GM10266 (cell line): ENCODE data around the gene SNPH.

ENCODE experiments used
- DNase-seq: peaks from one replicate; pipeline ENCODE4 v3.0.0; 2012; ENCODE audit errors: extremely low spot score
- TF ChIP-seq, protein P1 (sequence below): IDR thresholded peaks from 2 replicates; pipeline ENCODE4 v1.5.1; 2012; ENCODE audit warnings: mild to moderate bottlenecking, low read depth; ENCODE audit not compliant: control insufficient read depth, insufficient read depth; ENCODE audit errors: missing control alignments

SNPH gene

DNA sequence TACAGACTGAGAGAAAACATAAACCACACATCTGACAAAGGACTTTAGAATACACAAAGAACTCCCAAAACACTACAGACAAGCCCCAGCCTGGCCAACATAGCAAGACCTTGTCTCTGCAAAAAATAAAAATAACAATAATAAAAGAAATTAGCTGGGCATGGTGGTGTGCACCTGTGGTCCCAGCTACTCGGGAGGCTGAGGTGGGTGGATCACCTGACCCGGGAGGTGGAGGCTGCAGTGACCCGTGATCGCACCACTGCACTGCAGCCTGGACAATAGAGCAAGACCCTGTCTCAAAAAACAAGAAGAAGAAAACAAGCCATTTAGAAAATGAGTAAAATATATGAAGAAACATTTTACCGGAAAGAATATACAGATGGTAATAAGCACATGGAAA is 49.7 kb downstream of the SNPH start:
- DNase-seq: no peak
- TF ChIP-seq, protein P1, sequence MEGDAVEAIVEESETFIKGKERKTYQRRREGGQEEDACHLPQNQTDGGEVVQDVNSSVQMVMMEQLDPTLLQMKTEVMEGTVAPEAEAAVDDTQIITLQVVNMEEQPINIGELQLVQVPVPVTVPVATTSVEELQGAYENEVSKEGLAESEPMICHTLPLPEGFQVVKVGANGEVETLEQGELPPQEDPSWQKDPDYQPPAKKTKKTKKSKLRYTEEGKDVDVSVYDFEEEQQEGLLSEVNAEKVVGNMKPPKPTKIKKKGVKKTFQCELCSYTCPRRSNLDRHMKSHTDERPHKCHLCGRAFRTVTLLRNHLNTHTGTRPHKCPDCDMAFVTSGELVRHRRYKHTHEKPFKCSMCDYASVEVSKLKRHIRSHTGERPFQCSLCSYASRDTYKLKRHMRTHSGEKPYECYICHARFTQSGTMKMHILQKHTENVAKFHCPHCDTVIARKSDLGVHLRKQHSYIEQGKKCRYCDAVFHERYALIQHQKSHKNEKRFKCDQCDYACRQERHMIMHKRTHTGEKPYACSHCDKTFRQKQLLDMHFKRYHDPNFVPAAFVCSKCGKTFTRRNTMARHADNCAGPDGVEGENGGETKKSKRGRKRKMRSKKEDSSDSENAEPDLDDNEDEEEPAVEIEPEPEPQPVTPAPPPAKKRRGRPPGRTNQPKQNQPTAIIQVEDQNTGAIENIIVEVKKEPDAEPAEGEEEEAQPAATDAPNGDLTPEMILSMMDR: no peak

DNA sequence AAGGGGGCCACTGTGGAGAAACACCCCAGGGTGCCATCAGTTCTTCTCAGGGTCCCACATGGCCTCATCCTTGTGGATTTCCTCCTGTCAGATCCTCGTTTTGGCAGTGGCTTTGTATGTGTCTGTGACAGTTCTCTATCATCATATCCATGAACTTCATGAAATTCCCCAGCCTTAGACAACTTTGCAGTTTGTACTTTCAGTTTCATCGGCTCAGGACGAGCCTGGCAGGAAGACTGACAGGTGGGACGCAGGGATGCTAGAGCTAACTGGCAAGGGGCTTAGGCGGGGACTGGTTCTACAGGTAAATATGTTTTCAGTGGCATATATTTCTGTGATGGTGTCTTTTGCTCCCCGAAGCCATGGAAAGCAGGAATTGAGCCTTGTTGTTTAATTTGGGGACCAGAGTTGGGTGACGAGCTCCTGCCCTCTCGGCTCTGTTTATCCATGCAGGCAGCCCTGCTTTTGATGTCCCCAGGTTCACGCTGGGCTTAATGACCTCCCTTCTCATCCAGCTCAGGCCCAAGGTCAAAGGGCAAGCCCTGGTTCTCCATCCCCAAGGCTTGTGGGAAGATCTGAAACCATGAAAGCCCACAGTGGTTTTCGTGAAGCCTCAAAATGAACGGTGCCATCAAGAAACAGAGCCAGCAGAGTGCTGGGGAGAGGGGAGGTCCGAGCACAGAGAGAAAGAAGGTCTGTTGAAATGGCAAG is 51.6 kb downstream of the SNPH start:
- TF ChIP-seq, protein P1: no peak
- DNase-seq: no peak

DNA sequence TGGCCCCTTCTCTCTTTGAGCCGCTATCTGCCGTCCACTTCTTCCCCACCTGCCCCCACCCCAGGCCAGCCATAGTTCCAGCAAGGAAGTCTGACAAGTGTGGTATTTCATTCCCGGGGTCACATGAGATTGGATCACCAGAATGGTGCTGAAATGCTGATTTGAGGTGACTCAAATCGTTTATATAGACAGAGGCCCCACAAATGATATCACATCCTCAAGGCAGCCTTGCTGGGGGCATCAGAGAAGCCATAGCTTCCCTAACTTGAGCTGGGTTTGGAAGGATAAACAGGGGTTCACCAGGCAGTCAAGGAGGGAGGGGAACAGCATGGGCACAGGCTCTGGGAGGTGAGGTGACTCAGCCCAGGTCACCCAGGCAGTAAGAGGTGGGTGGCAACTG is 53.0 kb downstream of the SNPH start:
- TF ChIP-seq, protein P1: no peak
- no peak for DNase-seq

DNA sequence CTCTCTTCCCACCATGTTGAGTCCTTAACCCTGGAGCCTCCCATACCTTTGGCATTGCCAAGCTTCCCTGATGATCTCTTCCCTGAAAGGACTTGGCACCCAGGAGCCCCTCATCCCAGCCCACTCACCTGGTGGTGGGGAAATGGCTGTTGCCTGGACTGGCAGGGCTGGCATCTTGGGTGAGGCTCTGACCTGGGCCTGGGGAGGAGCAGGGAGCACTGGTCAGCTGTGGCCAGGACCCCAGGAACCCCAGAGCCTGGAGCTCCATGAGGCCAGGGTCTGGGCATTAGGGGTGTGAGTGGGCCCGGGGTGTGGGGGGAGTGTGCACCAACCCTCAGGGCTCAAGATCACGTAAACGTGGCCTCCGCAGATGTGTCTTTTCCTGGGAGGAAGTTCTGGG is 53.4 kb downstream of the SNPH start:
- no peak for DNase-seq
- TF ChIP-seq, protein P1: no peak

DNA sequence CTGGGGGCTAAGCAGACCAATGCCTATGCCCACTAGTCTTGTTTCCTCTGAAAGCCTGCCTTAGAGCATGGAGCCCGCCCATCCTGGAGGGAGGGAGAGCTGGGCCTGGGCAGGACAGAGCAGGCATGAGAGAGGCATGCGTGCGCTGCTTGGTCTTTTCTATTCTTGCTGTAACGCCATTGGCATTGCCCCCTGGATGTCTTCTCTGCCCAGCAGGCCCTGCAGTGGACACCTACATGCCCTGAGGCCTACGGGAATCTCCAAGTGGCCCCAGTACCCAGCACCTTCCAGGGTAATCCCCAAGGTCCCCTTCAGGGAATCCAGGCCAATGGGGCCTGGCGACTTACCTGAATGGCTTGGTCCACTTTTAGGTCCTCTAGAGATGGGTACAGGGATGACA is 53.9 kb downstream of the SNPH start:
- TF ChIP-seq, protein P1: no peak
- no peak for DNase-seq

DNA sequence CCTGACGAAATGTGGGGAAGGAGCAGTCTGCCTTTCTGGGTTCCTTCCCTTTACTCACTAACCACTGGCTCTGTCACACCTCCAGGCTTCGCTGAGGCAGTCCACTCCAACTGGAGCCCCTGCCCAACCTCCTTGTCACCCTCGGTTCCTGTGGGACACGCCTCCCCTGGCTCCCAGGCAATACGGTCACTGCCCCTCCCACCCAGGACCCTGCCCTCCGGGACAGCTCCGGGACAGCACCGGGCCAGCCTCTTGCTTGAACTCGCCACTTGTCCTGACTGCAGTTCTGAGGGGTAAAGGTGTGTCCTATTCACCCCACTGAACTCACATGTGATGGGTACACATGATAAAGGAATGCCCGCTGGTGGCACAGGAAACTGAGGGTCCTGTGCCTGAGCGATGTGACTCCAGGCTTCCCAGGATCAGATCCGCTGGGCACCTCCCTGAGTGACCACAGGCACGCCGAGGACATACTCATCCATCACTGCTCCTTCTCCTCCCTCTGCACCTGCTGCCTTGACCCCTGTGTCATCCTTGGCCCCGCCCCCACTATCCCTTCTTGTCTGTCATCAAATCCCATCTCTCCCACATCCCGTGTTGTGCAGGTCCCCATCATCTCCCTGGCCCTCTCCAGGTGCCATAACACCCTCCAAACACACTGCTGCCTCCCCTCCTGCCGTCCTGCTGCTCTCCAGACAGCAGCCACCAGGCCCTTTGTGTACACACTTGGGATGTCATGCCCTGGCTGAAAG is 55.0 kb downstream of the SNPH start:
- TF ChIP-seq, protein P1: no peak
- no peak for DNase-seq

DNA sequence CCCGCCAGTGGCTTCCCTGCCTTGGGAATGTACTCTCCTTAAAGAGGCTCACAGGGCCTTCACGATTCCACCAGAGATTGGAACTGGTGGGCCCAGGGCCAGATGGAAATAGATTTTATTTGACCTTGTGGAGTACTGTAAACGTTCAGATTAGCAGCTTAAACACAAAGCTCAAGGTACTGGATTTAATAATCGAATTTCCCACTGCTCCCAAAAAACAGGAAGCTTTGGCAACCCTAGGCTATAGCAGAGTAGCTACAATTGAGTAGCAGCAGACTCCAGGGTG is 55.5 kb downstream of the SNPH start:
- TF ChIP-seq, protein P1: no peak
- no peak for DNase-seq
